GM18505 (cell line): ENCODE results near the gene MKX.

Experiments used
- ATAC-seq: cut with Tn5 transposase; IDR thresholded peaks from one replicate; pipeline ENCODE4 v1.9.1; 2021; ENCODE audit not compliant: unreplicated experiment
- POLR2A ChIP-seq: IDR thresholded peaks from 4 replicates; pipeline ENCODE4 v1.6.1; 2011; ENCODE audit warnings: borderline replicate concordance; ENCODE audit not compliant: insufficient read depth, insufficient read length; ENCODE audit errors: extremely low read depth

Gene MKX

DNA sequence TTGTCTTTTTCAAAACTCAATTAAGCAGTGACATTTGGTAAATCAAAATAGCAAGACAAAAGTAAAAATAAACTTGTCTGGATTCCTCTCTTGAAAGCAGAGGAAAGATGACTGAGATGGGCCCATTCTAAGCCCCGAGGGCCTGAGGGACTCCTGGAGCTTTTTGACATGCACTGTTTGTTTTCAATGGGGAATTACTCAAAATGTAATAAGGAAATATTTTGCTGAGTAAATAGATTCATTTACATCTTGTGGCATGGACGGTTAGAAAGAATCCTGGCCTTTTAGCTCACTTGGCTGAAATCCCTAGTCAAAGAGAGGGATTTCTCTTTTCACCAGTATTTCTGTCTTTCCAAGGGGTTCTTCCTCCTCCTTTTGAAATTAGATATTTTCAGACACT lies 108.0 kb downstream of the MKX start:
- no peak for TF ChIP-seq POLR2A
- no peak for ATAC-seq

GRCh38 chr10:27636816-27637215 lies 108.8 kb downstream of the MKX start:
- no peak for TF ChIP-seq POLR2A
- ATAC-seq = no peak

GRCh38 chr10:27635699-27636270 lies 109.8 kb downstream of the MKX start:
- no peak for TF ChIP-seq POLR2A
- no peak for ATAC-seq

DNA sequence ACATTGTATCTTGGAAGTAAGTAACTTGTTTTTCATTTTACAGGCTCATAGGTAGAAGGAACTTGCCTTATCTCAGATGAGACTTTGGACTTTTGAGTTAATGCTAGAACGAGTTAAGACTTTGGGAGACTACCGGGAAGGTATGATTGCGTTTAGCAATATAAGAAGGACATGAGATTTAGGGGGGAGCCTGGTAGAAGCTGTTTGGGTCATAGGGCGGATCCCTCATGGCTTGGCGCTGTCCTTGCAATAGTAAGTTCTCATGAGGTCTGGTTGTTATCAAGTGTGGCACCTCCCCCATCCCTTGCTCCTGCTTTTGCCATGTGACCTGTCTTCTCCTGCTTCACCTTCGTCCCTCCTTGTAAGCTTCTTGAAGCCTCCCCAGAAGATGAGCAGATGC lies 110.3 kb downstream of the MKX start:
- ATAC-seq = no peak

GRCh38 chr10:27628621-27629020 lies 117.0 kb downstream of the MKX start:
- ATAC-seq = no peak
- no peak for TF ChIP-seq POLR2A

More for the DNA sequence above, 110.3 kb downstream of the MKX start:
- TF ChIP-seq POLR2A = no peak

DNA sequence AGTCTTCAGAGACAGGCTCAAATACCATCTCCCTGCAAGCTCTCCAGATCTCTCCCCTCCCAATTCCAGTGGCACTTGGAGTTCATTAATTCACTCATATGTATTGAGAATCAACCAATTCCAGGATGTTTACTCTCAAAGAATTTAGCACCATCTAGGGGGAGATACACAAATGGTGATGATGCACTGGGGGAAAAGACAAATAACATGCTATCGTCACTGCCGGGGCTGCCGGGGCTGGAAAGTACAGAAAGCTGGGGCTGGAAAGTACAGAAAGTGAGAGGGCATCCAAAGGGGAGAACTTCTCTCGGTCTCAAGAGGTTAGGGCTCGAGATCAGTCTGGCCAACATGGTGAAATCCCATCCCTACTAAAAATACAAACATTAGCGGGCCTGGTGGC lies 118.7 kb downstream of the MKX start:
- TF ChIP-seq POLR2A = no peak

GRCh38 chr10:27625452-27626211 lies 120.0 kb downstream of the MKX start:
- ATAC-seq = no peak
- TF ChIP-seq POLR2A = no peak

More for the DNA sequence above, 118.7 kb downstream of the MKX start:
- no peak for ATAC-seq

DNA sequence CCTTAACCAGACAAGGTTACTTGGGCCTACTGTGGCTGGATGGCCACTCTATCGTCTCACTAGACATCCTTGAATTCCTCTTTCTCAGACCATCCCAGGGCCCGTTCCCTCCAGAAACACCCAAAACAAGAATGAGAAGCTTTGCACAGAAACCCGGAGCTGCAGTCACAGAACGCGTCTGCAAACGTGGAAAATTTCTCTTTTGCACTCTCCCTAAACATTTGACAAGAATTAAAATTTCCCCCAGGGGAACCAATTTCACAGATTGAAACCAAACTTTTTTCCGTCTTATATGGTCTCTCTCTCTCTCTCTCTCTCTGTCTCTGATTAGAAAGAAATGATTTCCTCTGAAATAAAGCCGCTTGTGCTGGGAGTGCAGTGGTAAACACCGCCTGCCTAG lies 120.7 kb downstream of the MKX start:
- TF ChIP-seq POLR2A = no peak
- no peak for ATAC-seq
